ENCODE results near the gene IFI27L2. TPM values are rescaled to one million over a fixed set of nuclear protein-coding genes. Genes with fewer than 3 reads are reported as not detected.
"Not testable (repeated sequence)": the region's sequence is repeated elsewhere in the genome, so short reads cannot be mapped to it uniquely, and the experiment has no call there.

Gene IFI27L2
- total RNA-seq, 4 donors from 2014 or later = 26.5 to 91.1 (median 63.9) TPM

DNA sequence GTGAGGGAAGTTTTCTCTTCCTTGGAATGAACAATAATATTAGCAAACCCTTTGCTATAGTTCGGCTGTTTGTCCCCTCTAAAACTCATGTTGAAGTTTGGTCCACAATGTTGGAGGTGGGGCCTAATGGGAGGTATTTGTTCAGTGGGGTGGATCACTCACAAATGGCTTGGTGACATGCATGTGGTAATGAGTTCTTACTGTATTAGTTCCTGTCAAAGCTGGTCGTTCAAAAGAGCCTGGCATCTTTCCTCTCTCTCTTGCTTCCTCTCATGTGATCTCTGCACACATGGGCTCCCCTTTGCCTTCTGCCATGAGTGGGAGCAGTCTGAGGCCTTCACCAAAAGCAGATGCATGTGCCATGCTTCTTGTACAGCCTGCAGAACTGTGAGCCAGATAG is 31.7 kb upstream of the IFI27L2 start:
- Histone ChIP-seq H3K27ac (no peak overlapping the region), H3K4me3 (no peak overlapping the region), H3K27me3 (no peaks in the 10 kb centered on the region), H3K4me1 (no peaks in the 10 kb centered on the region), H3K9me3 (no peaks in the 10 kb centered on the region), H3K36me3 (no peaks in the 10 kb centered on the region)
- no peak for DNase-seq
- TF ChIP-seq POLR2A (IDR thresholded peaks at IDR 0.05) = no peak
- TF ChIP-seq, protein P1, sequence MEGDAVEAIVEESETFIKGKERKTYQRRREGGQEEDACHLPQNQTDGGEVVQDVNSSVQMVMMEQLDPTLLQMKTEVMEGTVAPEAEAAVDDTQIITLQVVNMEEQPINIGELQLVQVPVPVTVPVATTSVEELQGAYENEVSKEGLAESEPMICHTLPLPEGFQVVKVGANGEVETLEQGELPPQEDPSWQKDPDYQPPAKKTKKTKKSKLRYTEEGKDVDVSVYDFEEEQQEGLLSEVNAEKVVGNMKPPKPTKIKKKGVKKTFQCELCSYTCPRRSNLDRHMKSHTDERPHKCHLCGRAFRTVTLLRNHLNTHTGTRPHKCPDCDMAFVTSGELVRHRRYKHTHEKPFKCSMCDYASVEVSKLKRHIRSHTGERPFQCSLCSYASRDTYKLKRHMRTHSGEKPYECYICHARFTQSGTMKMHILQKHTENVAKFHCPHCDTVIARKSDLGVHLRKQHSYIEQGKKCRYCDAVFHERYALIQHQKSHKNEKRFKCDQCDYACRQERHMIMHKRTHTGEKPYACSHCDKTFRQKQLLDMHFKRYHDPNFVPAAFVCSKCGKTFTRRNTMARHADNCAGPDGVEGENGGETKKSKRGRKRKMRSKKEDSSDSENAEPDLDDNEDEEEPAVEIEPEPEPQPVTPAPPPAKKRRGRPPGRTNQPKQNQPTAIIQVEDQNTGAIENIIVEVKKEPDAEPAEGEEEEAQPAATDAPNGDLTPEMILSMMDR (IDR thresholded peaks at IDR 0.05) = no peak

GRCh38 chr14:94158239-94158883 is 29.0 kb upstream of the IFI27L2 start:
- Histone ChIP-seq H3K36me3 (no peaks in the 10 kb centered on the region), H3K9me3 (no peaks in the 10 kb centered on the region), H3K27ac (no peak overlapping the region), H3K4me1 (no peaks in the 10 kb centered on the region), H3K4me3 (no peak overlapping the region), H3K27me3 (no peaks in the 10 kb centered on the region)
- TF ChIP-seq POLR2A (IDR thresholded peaks at IDR 0.05) = no peak
- TF ChIP-seq, protein P1 (IDR thresholded peaks at IDR 0.05) = no peak
- no peak for DNase-seq

DNA sequence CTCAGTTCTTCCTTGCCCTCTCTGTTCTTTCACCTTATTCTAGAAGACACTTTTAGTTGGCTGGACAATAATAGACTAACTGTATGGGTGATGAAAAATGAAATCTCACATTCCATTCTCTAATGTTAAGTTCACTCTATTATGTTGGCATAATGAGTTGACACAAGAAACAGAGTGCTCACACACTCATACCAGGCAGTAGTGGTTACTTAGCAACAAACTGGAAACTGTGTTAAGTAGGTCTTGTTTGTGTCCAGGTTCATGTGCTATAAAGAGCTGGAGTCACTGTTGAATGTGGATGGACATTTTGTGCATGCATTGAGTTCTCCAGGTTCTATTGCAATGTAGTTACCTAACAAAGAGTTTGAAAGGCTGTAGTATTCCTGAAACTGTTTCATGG is 27.8 kb upstream of the IFI27L2 start:
- Histone ChIP-seq H3K27me3 (no peaks in the 10 kb centered on the region), H3K27ac (no peak overlapping the region), H3K4me3 (no peak overlapping the region), H3K9me3 (no peaks in the 10 kb centered on the region), H3K36me3 (no peaks in the 10 kb centered on the region), H3K4me1 (no peaks in the 10 kb centered on the region)
- no peak for DNase-seq
- TF ChIP-seq, protein P1 (IDR thresholded peaks at IDR 0.05) = no peak
- no peak for TF ChIP-seq POLR2A (IDR thresholded peaks at IDR 0.05)

- H3K9me3 ChIP-seq, H3K4me1 ChIP-seq, H3K27me3 ChIP-seq, H3K36me3 ChIP-seq, DNase-seq, H3K4me3 ChIP-seq, H3K27ac ChIP-seq: not testable (repeated sequence)
These were observed 26.7 kb upstream of the IFI27L2 start for GRCh38 chr14:94156143-94156542.

- H3K4me1 ChIP-seq = no peaks in the 10 kb centered on the region
- TF ChIP-seq, protein P1 (IDR thresholded peaks at IDR 0.05) = no peak
- TF ChIP-seq POLR2A (IDR thresholded peaks at IDR 0.05) = no peak
- no peaks in the 10 kb centered on the region for H3K9me3 ChIP-seq
- H3K4me3 ChIP-seq = no peak overlapping the region
- no peaks in the 10 kb centered on the region for H3K36me3 ChIP-seq
- no peak overlapping the region for H3K27ac ChIP-seq
- no peak for DNase-seq
- H3K27me3 ChIP-seq = no peaks in the 10 kb centered on the region
These were observed 24.4 kb upstream of the IFI27L2 start for GRCh38 chr14:94153750-94154342.

DNA sequence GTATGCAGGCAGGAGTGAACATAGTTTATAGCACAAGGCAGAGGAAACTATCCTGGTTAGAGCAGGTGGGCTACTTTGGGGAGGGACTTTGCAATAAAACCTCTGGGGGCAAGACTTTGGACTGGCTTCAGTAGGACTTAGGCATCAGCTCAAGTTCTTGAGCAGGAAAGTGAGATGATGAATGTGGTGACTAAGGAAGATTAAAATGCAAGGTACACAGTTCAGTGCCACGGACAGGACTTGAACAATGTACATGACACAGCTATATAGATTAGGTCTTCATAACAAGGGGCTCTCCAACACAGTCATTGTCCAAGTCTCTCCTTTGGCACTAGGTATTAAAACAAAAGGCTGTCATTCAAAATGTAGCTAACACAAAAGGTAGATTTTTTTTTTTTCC is 23.3 kb upstream of the IFI27L2 start:
- no peak for DNase-seq
- H3K27me3 ChIP-seq = no peaks in the 10 kb centered on the region
- H3K4me1 ChIP-seq = no peaks in the 10 kb centered on the region
- H3K4me3 ChIP-seq = no peak overlapping the region
- H3K27ac ChIP-seq = no peak overlapping the region
- H3K36me3 ChIP-seq = no peaks in the 10 kb centered on the region
- no peak for TF ChIP-seq POLR2A (IDR thresholded peaks at IDR 0.05)
- TF ChIP-seq, protein P1 (IDR thresholded peaks at IDR 0.05) = no peak
- H3K9me3 ChIP-seq = no peaks in the 10 kb centered on the region
